GM12878 (cell line): ENCODE measurements around the gene HEATR9. TPM values are rescaled to one million over a fixed set of nuclear protein-coding genes. Genes with fewer than 3 reads are reported as not detected.
"Not testable (repeated sequence)": the region's sequence is repeated elsewhere in the genome, so short reads cannot be mapped to it uniquely, and the experiment has no call there.

Source experiments
- ATAC-seq: fragments of 200-7000 bp; cut with Tn5 transposase; 3 replicates; pipeline ENCODE4 v1.9.1; 2020; ENCODE audit warnings: mild to moderate bottlenecking, moderate library complexity
- BruUV-seq: library from RNA; stranded (reverse); fragments of 400-500 nt; replicated peaks from 2 replicates; lab custom pipeline; 2021; lab: Mats Ljungman, UMichigan
- CTCF ChIA-PET: fragments of 300-600 bp; sonication (Branson Sonifier 250); formaldehyde crosslinking; extraction: SDS; loops from one replicate; lab custom pipeline; 2021; ENCODE audit warnings: inconsistent platforms; lab: Yijun Ruan, JAX
- POLR2A ChIA-PET: fragments of 350-600 bp; formaldehyde crosslinking; extraction: SDS; loops from one replicate; lab custom pipeline; 2021; ENCODE audit warnings: inconsistent platforms; lab: Charles Lee
- RAD21 ChIA-PET: fragments of 300-600 bp; sonication (Branson Sonifier 250); formaldehyde crosslinking; loops from one replicate; lab custom pipeline; 2023; ENCODE audit warnings: antibody characterized with exemption; ENCODE audit not compliant: unreplicated experiment; lab: Charles Lee
- SMC1A ChIA-PET: fragments of 300-600 bp; sonication (Branson Sonifier 250); formaldehyde crosslinking; loops from one replicate; lab custom pipeline; 2023; ENCODE audit not compliant: unreplicated experiment, uncharacterized antibody; lab: Charles Lee
- DNase-seq: peaks from one replicate; pipeline ENCODE4 v3.0.0-alpha.2; 2011; ENCODE audit warnings: low read depth, low spot score
- FAIRE-seq: peaks from 3 replicates; lab custom pipeline; 2011; peaks lifted over from hg19 to GRCh38; lab: Jason Lieb, UNC
- H2AFZ ChIP-seq: 2 replicates; pipeline ENCODE4 v1.6.0; 2011; ENCODE audit warnings: low read depth, low read length, control low read depth; ENCODE audit not compliant: control insufficient read depth
- H3K27ac ChIP-seq: 2 replicates; pipeline ENCODE4 v1.5.1; 2011; ENCODE audit warnings: control low read depth; ENCODE audit not compliant: control insufficient read depth, insufficient read depth
- H3K27me3 ChIP-seq, 2 experiments: replicated peaks in 1 of 2; 2 replicates each; pipeline versions ENCODE4 v1.6.0 to v1.6.1; 2011; ENCODE audit warnings: low read length in 1 of 2; ENCODE audit not compliant: control insufficient read depth in 2 of 2, insufficient read depth in 2 of 2
- H3K36me3 ChIP-seq, 2 experiments: 2 replicates each; pipeline ENCODE4 v1.5.1; 2011; ENCODE audit warnings: low read length in 1 of 2; ENCODE audit not compliant: control insufficient read depth in 2 of 2, insufficient read depth in 2 of 2
- H3K4me1 ChIP-seq: 2 replicates; pipeline ENCODE4 v1.6.1; 2011; ENCODE audit warnings: mild to moderate bottlenecking, low read length, moderate library complexity, mixed read lengths; ENCODE audit not compliant: control insufficient read depth, insufficient read depth
- H3K4me2 ChIP-seq: 2 replicates; pipeline ENCODE4 v1.6.0; 2011; ENCODE audit warnings: control low read depth; ENCODE audit not compliant: control insufficient read depth, insufficient read depth
- H3K4me3 ChIP-seq: fragments of 200-600 bp; sonication (generic); 2 replicates; pipeline ENCODE4 v1.5.1; 2016
- H3K79me2 ChIP-seq: 2 replicates; pipeline ENCODE4 v1.6.0; 2011; ENCODE audit warnings: low read length; ENCODE audit not compliant: control insufficient read depth, insufficient read depth
- H3K9ac ChIP-seq: 2 replicates; pipeline ENCODE4 v1.8.0; 2011; ENCODE audit warnings: low read length, control low read depth, mixed read lengths; ENCODE audit not compliant: control insufficient read depth, insufficient read depth
- H3K9me3 ChIP-seq: replicated peaks from 3 replicates; pipeline ENCODE4 v1.5.1; 2011; ENCODE audit warnings: mild to moderate bottlenecking, low read length; ENCODE audit not compliant: control insufficient read depth, insufficient read depth
- H4K20me1 ChIP-seq: 2 replicates; pipeline ENCODE4 v1.6.0; 2011; ENCODE audit not compliant: control insufficient read depth, insufficient read depth
- CREB1 ChIP-seq: IDR thresholded peaks from 2 replicates; pipeline ENCODE4 v1.6.1; 2012; ENCODE audit warnings: low read depth, mild to moderate bottlenecking, inconsistent platforms
- FOXM1 ChIP-seq: IDR thresholded peaks from 2 replicates; pipeline ENCODE4 v1.6.1; 2012; ENCODE audit warnings: low read depth, mild to moderate bottlenecking, inconsistent platforms, low read length, moderate library complexity
- IKZF1 ChIP-seq: fragments of 450-650 bp; conservative IDR thresholded peaks from 2 replicates; pipeline ENCODE4 v1.6.1; 2017; ENCODE audit warnings: antibody characterized with exemption, mild to moderate bottlenecking
- LARP7 ChIP-seq: fragments of 450-650 bp; IDR thresholded peaks from 2 replicates; pipeline ENCODE4 v1.6.1; 2017; ENCODE audit warnings: mild to moderate bottlenecking
- MEF2A ChIP-seq: IDR thresholded peaks from 2 replicates; pipeline ENCODE4 v1.6.1; 2011; ENCODE audit warnings: low read depth, mild to moderate bottlenecking, low read length, moderate library complexity; ENCODE audit not compliant: insufficient read depth
- NBN ChIP-seq: fragments of 450-650 bp; IDR thresholded peaks from 2 replicates; pipeline ENCODE4 v1.6.1; 2016
- NR2C1 ChIP-seq: fragments of 450-650 bp; IDR thresholded peaks from 2 replicates; pipeline ENCODE4 v1.6.1; 2017; ENCODE audit warnings: antibody characterized with exemption, mild to moderate bottlenecking, moderate library complexity
- TCF12 ChIP-seq: IDR thresholded peaks from 2 replicates; pipeline ENCODE4 v1.6.1; 2011; ENCODE audit warnings: low read depth, mild to moderate bottlenecking, low read length
- ZSCAN29 ChIP-seq: fragments of 450-650 bp; IDR thresholded peaks from 2 replicates; pipeline ENCODE4 v1.6.1; 2017; ENCODE audit warnings: mild to moderate bottlenecking, moderate library complexity
- WGBS: methylation state at CpG from one replicate; pipeline ENCODE4 v1.1.6; 2016; ENCODE audit warnings: low lambda C conversion rate; ENCODE audit not compliant: insufficient replicate concordance, insufficient coverage; ENCODE audit errors: missing lambda C conversion rate; 5-methylcytosine and 5-hydroxymethylcytosine counted together
- in situ Hi-C: fragments of 300-500 bp; cut with MboI; formaldehyde crosslinking; loops from 9 replicates; pipeline ENCODE4 v1.14.3; 2018; ENCODE audit warnings: mixed read lengths
- intact Hi-C: fragments of 100-400 bp; cut with micrococcal nuclease; formaldehyde crosslinking; loops from one replicate; pipeline ENCODE4 v1.14.2; 2022; ENCODE audit not compliant: unreplicated experiment
- polyA plus RNA-seq, 11 experiments: library from polyadenylated mRNA; depleted of rRNA in 4 of 11; unstranded in 6 of 11; stranded (reverse) in 5 of 11; fragments of >200 nt; fragmentation: Nextera tagmentation in 4 of 11; fragmentation: Illumina TruSeq in 1 of 11; extraction: Ambion mirVana in 4 of 11; extraction: Trizol in 1 of 11; gene quantifications; 1 replicate in 1 of 11; 2 replicates in 10 of 11; pipeline versions ENCODE4 v1.2.1 to v1.2.3, GENCODE V29; 2011 to 2016; ENCODE audit warnings: inconsistent platforms in 2 of 11, missing spikeins in 2 of 11, low read depth in 1 of 11
- total RNA-seq, 4 experiments: library from RNA; depleted of rRNA in 3 of 4; stranded (reverse); fragments of >200 nt in 3 of 4; fragmentation: Illumina TruSeq in 1 of 4; extraction: Trizol in 1 of 4; gene quantifications; 2 replicates each; pipeline versions ENCODE4 v1.2.1 to v1.2.3, GENCODE V29; 2013 to 2021
- TF ChIP-seq, protein P1 (sequence below): fragments of 450-650 bp; IDR thresholded peaks from 2 replicates; pipeline ENCODE4 v1.6.1; 2017; ENCODE audit warnings: low read depth, mild to moderate bottlenecking, moderate library complexity
- TF ChIP-seq, protein P2 (sequence below): fragments of 450-650 bp; IDR thresholded peaks from 2 replicates; pipeline ENCODE4 v1.6.1; 2016; ENCODE audit warnings: mild to moderate bottlenecking

The HEATR9 gene
- total and polyA plus RNA-seq, 10 of the 15 experiments (the other 5 are each of a cell fraction or from before 2014, with no cell fraction given) = 0.04 to 0.43 (median 0.13) TPM; not detected in 2

DNA sequence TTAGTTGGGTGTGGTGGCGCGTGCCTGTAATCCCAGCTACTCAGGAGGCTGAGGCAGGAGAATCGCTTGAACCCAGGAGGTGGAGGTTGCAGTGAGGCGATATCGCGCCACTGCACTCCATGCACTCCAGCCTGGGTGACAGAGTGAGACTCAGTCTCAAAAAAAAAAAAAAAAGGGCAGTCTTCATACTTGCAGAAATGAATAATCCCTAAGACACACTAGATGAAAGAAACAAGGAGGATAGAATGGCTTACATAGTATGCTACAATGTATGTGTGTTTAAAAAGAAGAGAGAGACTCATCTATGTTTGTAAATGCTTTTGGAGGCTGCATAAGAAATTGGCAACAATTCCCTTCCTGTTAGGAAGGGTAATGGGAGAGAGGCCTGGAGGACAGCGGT is 29.1 kb upstream of the HEATR9 start:
- ChIA-PET SMC1A (interaction anchor here (0.5 to 11.3 kb wide), 4 partner anchors 20 to 192 kb away, joined by 3 to 155 read pairs (median 4); partner anchors contain the start of genes CCL3 and CCL5), POLR2A (interaction anchor here (0.6 to 0.7 kb wide), 2 partner anchors 17 to 23 kb away, joined by 3 read pairs; no protein-coding TSS in a partner anchor)
- H3K27me3 ChIP-seq, H3K9me3 ChIP-seq, H3K79me2 ChIP-seq, RAD21 ChIA-PET, H3K36me3 ChIP-seq, H3K4me3 ChIP-seq, BruUV-seq, intact Hi-C loops, FAIRE-seq, H2AFZ ChIP-seq, H3K4me2 ChIP-seq, H3K9ac ChIP-seq, H3K4me1 ChIP-seq, DNase-seq, CTCF ChIA-PET, in situ Hi-C loops, H4K20me1 ChIP-seq, H3K27ac ChIP-seq, ATAC-seq: not testable (repeated sequence)
- 90% methylated on average over 4 of the region's 7 CpGs for WGBS

- peak; percentile 69 for ATAC-seq
- no peak for FAIRE-seq
- POLR2A ChIA-PET = interaction anchor here (0.6 to 1.6 kb wide), 5 partner anchors 13 to 200 kb away, joined by 3 to 10 read pairs (median 3); partner anchors contain the start of gene CCL5
- 50% methylated on average over 14 of the region's 14 CpGs for WGBS
- peak overlapping the region; percentile 46 for H3K4me2 ChIP-seq
- no peaks in the 10 kb centered on the region for H3K79me2 ChIP-seq
- H3K27me3 ChIP-seq = no peaks in the 10 kb centered on the region
- CTCF ChIA-PET = interaction anchor here (1.1 to 1.6 kb wide), 3 partner anchors 16 to 253 kb away, joined by 3 to 10 read pairs (median 5); partner anchors contain the start of gene CCL5
- H3K9me3 ChIP-seq = no peaks in the 10 kb centered on the region; the same call in 2 of the 3 replicates
- no TSS peak for BruUV-seq
- RAD21 ChIA-PET = interaction anchor here (0.5 to 9.4 kb wide), 8 partner anchors 18 to 194 kb away, joined by 3 to 125 read pairs (median 3); partner anchors contain the start of genes CCL3 and CCL5
- H3K27ac ChIP-seq = 0 out of 2 replicates have a peak overlapping the region, but pooled peaks have one; percentile 45
- SMC1A ChIA-PET = interaction anchor here (0.9 to 11.3 kb wide), 7 partner anchors 10 to 178 kb away, joined by 3 to 155 read pairs (median 3); partner anchors contain the start of genes CCL5 and RDM1
- peaks cover 22% of the 10 kb centered on the region for H3K4me1 ChIP-seq
- peak overlapping the region; percentile 62 for H2AFZ ChIP-seq
- DNase-seq = no peak
- intact Hi-C loops = no loop called here
- no peaks in the 10 kb centered on the region for H4K20me1 ChIP-seq
- in situ Hi-C loops = no loop called here
- no peak overlapping the region for H3K4me3 ChIP-seq
- no peak overlapping the region for H3K9ac ChIP-seq
- H3K36me3 ChIP-seq = no peaks in the 10 kb centered on the region
- TF ChIP-seq, protein P1, sequence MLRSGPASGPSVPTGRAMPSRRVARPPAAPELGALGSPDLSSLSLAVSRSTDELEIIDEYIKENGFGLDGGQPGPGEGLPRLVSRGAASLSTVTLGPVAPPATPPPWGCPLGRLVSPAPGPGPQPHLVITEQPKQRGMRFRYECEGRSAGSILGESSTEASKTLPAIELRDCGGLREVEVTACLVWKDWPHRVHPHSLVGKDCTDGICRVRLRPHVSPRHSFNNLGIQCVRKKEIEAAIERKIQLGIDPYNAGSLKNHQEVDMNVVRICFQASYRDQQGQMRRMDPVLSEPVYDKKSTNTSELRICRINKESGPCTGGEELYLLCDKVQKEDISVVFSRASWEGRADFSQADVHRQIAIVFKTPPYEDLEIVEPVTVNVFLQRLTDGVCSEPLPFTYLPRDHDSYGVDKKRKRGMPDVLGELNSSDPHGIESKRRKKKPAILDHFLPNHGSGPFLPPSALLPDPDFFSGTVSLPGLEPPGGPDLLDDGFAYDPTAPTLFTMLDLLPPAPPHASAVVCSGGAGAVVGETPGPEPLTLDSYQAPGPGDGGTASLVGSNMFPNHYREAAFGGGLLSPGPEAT = peak; percentile 71; the same call in 1 of the 2 replicates
- TF ChIP-seq CREB1 (0 out of 2 replicates have a peak, but pooled peaks have one; percentile 25), TCF12 (no peak), LARP7 (peak; percentile 51; the same call in 1 of the 2 replicates), FOXM1 (peak; percentile 46; the same call in 1 of the 2 replicates), ZSCAN29 (no peak), NR2C1 (peak; percentile 56; the same call in 1 of the 2 replicates), IKZF1 (peak; percentile 88), MEF2A (0 out of 2 replicates have a peak, but pooled peaks have one; percentile 27), NBN (0 out of 2 replicates have a peak, but pooled peaks have one; percentile 18)
- TF ChIP-seq, protein P2, sequence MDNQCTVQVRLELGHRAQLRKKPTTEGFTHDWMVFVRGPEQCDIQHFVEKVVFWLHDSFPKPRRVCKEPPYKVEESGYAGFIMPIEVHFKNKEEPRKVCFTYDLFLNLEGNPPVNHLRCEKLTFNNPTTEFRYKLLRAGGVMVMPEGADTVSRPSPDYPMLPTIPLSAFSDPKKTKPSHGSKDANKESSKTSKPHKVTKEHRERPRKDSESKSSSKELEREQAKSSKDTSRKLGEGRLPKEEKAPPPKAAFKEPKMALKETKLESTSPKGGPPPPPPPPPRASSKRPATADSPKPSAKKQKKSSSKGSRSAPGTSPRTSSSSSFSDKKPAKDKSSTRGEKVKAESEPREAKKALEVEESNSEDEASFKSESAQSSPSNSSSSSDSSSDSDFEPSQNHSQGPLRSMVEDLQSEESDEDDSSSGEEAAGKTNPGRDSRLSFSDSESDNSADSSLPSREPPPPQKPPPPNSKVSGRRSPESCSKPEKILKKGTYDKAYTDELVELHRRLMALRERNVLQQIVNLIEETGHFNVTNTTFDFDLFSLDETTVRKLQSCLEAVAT = no peak; the same call in 1 of the 2 replicates
Observed at GRCh38 chr17:35895636-35896587, 27.2 kb upstream of the HEATR9 start.
